IPS DF 6.9 (cell line): ENCODE results near the gene TNFRSF8.

ENCODE experiments used
- DNase-seq: peaks from one replicate; pipeline ENCODE4 v3.0.0-alpha.2; 2013; ENCODE audit warnings: low read depth, low spot score
- H3K27ac ChIP-seq: one replicate; pipeline ENCODE4 v1.5.1; 2013; ENCODE audit warnings: low read length, control low read depth
- H3K27me3 ChIP-seq: 2 replicates; pipeline ENCODE4 v1.6.1; 2013; ENCODE audit warnings: mild to moderate bottlenecking, low read length; ENCODE audit not compliant: control insufficient read depth, insufficient read depth
- H3K36me3 ChIP-seq: 2 replicates; pipeline ENCODE4 v1.6.1; 2013; ENCODE audit warnings: low read length; ENCODE audit not compliant: control insufficient read depth, insufficient read depth
- H3K4me1 ChIP-seq: 2 replicates; pipeline ENCODE4 v1.6.1; 2013; ENCODE audit warnings: low read length; ENCODE audit not compliant: control insufficient read depth, insufficient read depth
- H3K4me3 ChIP-seq: 2 replicates; pipeline ENCODE4 v1.5.1; 2013; ENCODE audit warnings: mild to moderate bottlenecking, low read length
- H3K9me3 ChIP-seq: 2 replicates; pipeline ENCODE4 v1.6.1; 2013; ENCODE audit warnings: low read length, inconsistent platforms; ENCODE audit not compliant: control insufficient read depth, insufficient read depth
- WGBS: extraction: QIAGEN DNeasy Blood & Tissue Kit; methylation state at CpG from one replicate; pipeline ENCODE4 v1.1.7; 2013; ENCODE audit warnings: mixed read lengths, missing lambda C conversion rate; ENCODE audit not compliant: insufficient read length, insufficient coverage; 5-methylcytosine and 5-hydroxymethylcytosine counted together

The TNFRSF8 gene

GRCh38 chr1:12078575-12078937 lies 15.5 kb downstream of the TNFRSF8 start:
- Histone ChIP-seq H3K36me3 (no peaks in the 10 kb centered on the region), H3K4me1 (peaks cover 9% of the 10 kb centered on the region), H3K4me3 (no peak overlapping the region), H3K27ac (no peak overlapping the region), H3K9me3 (no peaks in the 10 kb centered on the region), H3K27me3 (no peaks in the 10 kb centered on the region)
- DNase-seq = no peak
- WGBS = no CpG with 5 or more reads among the region's 7 CpGs

- DNase-seq = peak; percentile 70
Observed at GRCh38 chr1:12078938-12079861, 16.1 kb downstream of the TNFRSF8 start.

GRCh38 chr1:12080156-12080555 lies 17.1 kb downstream of the TNFRSF8 start:
- no peaks in the 10 kb centered on the region for H3K27me3 ChIP-seq
- peaks cover 9% of the 10 kb centered on the region for H3K4me1 ChIP-seq
- WGBS = no CpG with 5 or more reads among the region's 6 CpGs
- H3K27ac ChIP-seq = no peak overlapping the region
- no peak overlapping the region for H3K4me3 ChIP-seq
- no peaks in the 10 kb centered on the region for H3K9me3 ChIP-seq
- H3K36me3 ChIP-seq = no peaks in the 10 kb centered on the region
- DNase-seq = no peak

More at GRCh38 chr1:12078938-12079861, 16.1 kb downstream of the TNFRSF8 start:
- no peak overlapping the region for H3K4me3 ChIP-seq
- no CpG with 5 or more reads among the region's 23 CpGs for WGBS
- peaks cover 9% of the 10 kb centered on the region for H3K4me1 ChIP-seq
- no peaks in the 10 kb centered on the region for H3K9me3 ChIP-seq
- H3K27ac ChIP-seq = no peak overlapping the region
- H3K36me3 ChIP-seq = no peaks in the 10 kb centered on the region
- no peaks in the 10 kb centered on the region for H3K27me3 ChIP-seq

- Histone ChIP-seq H3K4me3 (no peak overlapping the region), H3K36me3 (no peaks in the 10 kb centered on the region), H3K27ac (no peak overlapping the region), H3K27me3 (no peaks in the 10 kb centered on the region), H3K4me1 (peaks cover 9% of the 10 kb centered on the region), H3K9me3 (no peaks in the 10 kb centered on the region)
- WGBS = no CpG with 5 or more reads among the region's 9 CpGs
- no peak for DNase-seq
Observed at GRCh38 chr1:12080773-12081556, 17.9 kb downstream of the TNFRSF8 start.

GRCh38 chr1:12081648-12082396 lies 18.7 kb downstream of the TNFRSF8 start:
- no peaks in the 10 kb centered on the region for H3K36me3 ChIP-seq
- H3K4me3 ChIP-seq = no peak overlapping the region
- H3K27ac ChIP-seq = no peak overlapping the region
- peaks cover 7% of the 10 kb centered on the region for H3K4me1 ChIP-seq
- DNase-seq = no peak
- no peaks in the 10 kb centered on the region for H3K27me3 ChIP-seq
- H3K9me3 ChIP-seq = no peaks in the 10 kb centered on the region
- WGBS = no CpG with 5 or more reads among the region's 7 CpGs

GRCh38 chr1:12082988-12083387 lies 19.9 kb downstream of the TNFRSF8 start:
- no peak overlapping the region for H3K27ac ChIP-seq
- H3K9me3 ChIP-seq = no peaks in the 10 kb centered on the region
- no peak overlapping the region for H3K4me3 ChIP-seq
- peaks cover 5% of the 10 kb centered on the region for H3K4me1 ChIP-seq
- no peaks in the 10 kb centered on the region for H3K27me3 ChIP-seq
- DNase-seq = no peak
- WGBS = no CpG with 5 or more reads among the region's 4 CpGs
- H3K36me3 ChIP-seq = no peaks in the 10 kb centered on the region

GRCh38 chr1:12083766-12084165 lies 20.7 kb downstream of the TNFRSF8 start:
- Histone ChIP-seq H3K4me1 (0 out of 2 replicates have a peak, but pooled peaks cover 1% of the 10 kb centered on the region), H3K27ac (no peak overlapping the region), H3K4me3 (no peak overlapping the region), H3K27me3 (no peaks in the 10 kb centered on the region), H3K9me3 (no peaks in the 10 kb centered on the region), H3K36me3 (no peaks in the 10 kb centered on the region)
- DNase-seq = no peak
- no CpG with 5 or more reads among the region's 8 CpGs for WGBS

- no peak for DNase-seq
- Histone ChIP-seq H3K9me3 (no peaks in the 10 kb centered on the region), H3K27ac (no peak overlapping the region), H3K27me3 (no peaks in the 10 kb centered on the region), H3K36me3 (no peaks in the 10 kb centered on the region), H3K4me1 (no peaks in the 10 kb centered on the region), H3K4me3 (no peak overlapping the region)
- no CpG with 5 or more reads among the region's 14 CpGs for WGBS
Observed at GRCh38 chr1:12085643-12086260, 22.6 kb downstream of the TNFRSF8 start.

- no peaks in the 10 kb centered on the region for H3K27me3 ChIP-seq
- no peak overlapping the region for H3K4me3 ChIP-seq
- no peak overlapping the region for H3K27ac ChIP-seq
- H3K4me1 ChIP-seq = no peaks in the 10 kb centered on the region
- H3K36me3 ChIP-seq = no peaks in the 10 kb centered on the region
- WGBS = no CpG with 5 or more reads among the region's 9 CpGs
- no peak for DNase-seq
- H3K9me3 ChIP-seq = no peaks in the 10 kb centered on the region
Observed at GRCh38 chr1:12087797-12088314, 24.8 kb downstream of the TNFRSF8 start.
